Sigmoid colon (tissue), 4 donors: ENCODE results near the gene MAPK1IP1L.

Experiments
- CTCF ChIP-seq, 4 experiments: fragments of 450-650 bp in 3 of 4; fragments of 200-600 bp in 1 of 4; IDR thresholded peaks; one replicate each; pipeline ENCODE4 v1.5.1; 2016 to 2019; ENCODE audit warnings: antibody characterized with exemption in 4 of 4, mild to moderate bottlenecking in 3 of 4, moderate library complexity in 2 of 4
- POLR2A ChIP-seq, 2 donors: fragments of 450-650 bp; IDR thresholded peaks; one replicate each; pipeline ENCODE4 v1.6.1; 2016; ENCODE audit warnings: antibody characterized with exemption in 2 of 2, mild to moderate bottlenecking in 2 of 2, moderate library complexity in 2 of 2
- POLR2AphosphoS5 ChIP-seq, 4 donors: sonication (generic); formaldehyde crosslinking; IDR thresholded peaks; one replicate each; pipeline ENCODE4 v1.6.1; 2017; ENCODE audit warnings: antibody characterized with exemption in 4 of 4

- TF ChIP-seq CTCF (IDR thresholded peaks at IDR 0.05) (no peak), POLR2A (IDR thresholded peaks at IDR 0.05) (no peak), POLR2AphosphoS5 (IDR thresholded peaks at IDR 0.05) (no peak)
Observed at GRCh38 chr14:55028066-55028465, 23.4 kb upstream of the MAPK1IP1L start.
